Ascending aorta (tissue), 2 donors: ENCODE results near the gene MAP3K5. TPM values are rescaled to one million over a fixed set of nuclear protein-coding genes. Genes with fewer than 3 reads are reported as not detected.

Source experiments
- DNase-seq, 2 donors: peaks; one replicate each; pipeline ENCODE4 v3.0.0-alpha.2; 2019; ENCODE audit warnings: low spot score in 2 of 2
- H3K27ac ChIP-seq, 2 donors: fragments of 200-600 bp; sonication (generic); one replicate each; pipeline ENCODE4 v1.5.1; 2016 to 2017; ENCODE audit warnings: mild to moderate bottlenecking in 1 of 2
- H3K27me3 ChIP-seq: fragments of 200-600 bp; sonication (generic); one replicate; pipeline ENCODE4 v1.5.1; 2017
- H3K36me3 ChIP-seq, 2 donors: fragments of 200-600 bp; sonication (generic); one replicate each; pipeline ENCODE4 v1.5.1; 2016
- H3K4me1 ChIP-seq, 2 donors: fragments of 200-600 bp; sonication (generic); one replicate each; pipeline ENCODE4 v1.5.1; 2016 to 2017; ENCODE audit warnings: mild to moderate bottlenecking in 1 of 2
- H3K4me3 ChIP-seq, 2 donors: fragments of 200-600 bp; sonication (generic); one replicate each; pipeline ENCODE4 v1.5.1; 2016 to 2017; ENCODE audit warnings: mild to moderate bottlenecking in 1 of 2
- H3K9me3 ChIP-seq, 2 donors: fragments of 200-600 bp; sonication (generic); one replicate each; pipeline ENCODE4 v1.5.1; 2016
- CTCF ChIP-seq, 3 experiments: fragments of 200-600 bp in 2 of 3; fragments of 450-650 bp in 1 of 3; sonication (generic) in 2 of 3; IDR thresholded peaks; one replicate each; pipeline ENCODE4 v1.5.1; 2016 to 2019; ENCODE audit warnings: antibody characterized with exemption in 3 of 3, mild to moderate bottlenecking in 1 of 3, moderate library complexity in 1 of 3
- intact Hi-C: fragments of 100-400 bp; cut with DNase I; formaldehyde crosslinking; loops from one replicate; pipeline ENCODE4 v1.15.1; 2023
- total RNA-seq: library from RNA; depleted of rRNA; stranded (reverse); fragments of >200 nt; gene quantifications from one replicate; pipeline ENCODE4 v1.1.0, GENCODE V29; 2016

MAP3K5 gene
- total RNA-seq, 1 donor from 2014 or later, result 40.9 TPM

GRCh38 chr6:136732889-136733288 is 59.4 kb downstream of the MAP3K5 start:
- no peak overlapping the region for H3K4me3 ChIP-seq
- H3K36me3 ChIP-seq, result no peaks in the 10 kb centered on the region
- intact Hi-C loops, result no loop called here
- no peak for DNase-seq
- no peak for TF ChIP-seq CTCF (IDR thresholded peaks at IDR 0.05)
- H3K27ac ChIP-seq, result no peak overlapping the region
- no peaks in the 10 kb centered on the region for H3K27me3 ChIP-seq
- H3K9me3 ChIP-seq, result no peaks in the 10 kb centered on the region
- H3K4me1 ChIP-seq, result peaks cover 5 to 26% of the 10 kb centered on the region in 2 donors

GRCh38 chr6:136729832-136730231 is 62.4 kb downstream of the MAP3K5 start:
- no peak for TF ChIP-seq CTCF (IDR thresholded peaks at IDR 0.05)
- intact Hi-C loops, result no loop called here

GRCh38 chr6:136728976-136729515 is 63.2 kb downstream of the MAP3K5 start:
- peaks cover 0 to 4% of the 10 kb centered on the region in 2 donors for H3K4me1 ChIP-seq
- no peak for TF ChIP-seq CTCF (IDR thresholded peaks at IDR 0.05)

More at GRCh38 chr6:136729832-136730231, 62.4 kb downstream of the MAP3K5 start:
- no peak for DNase-seq
- H3K27me3 ChIP-seq, result no peaks in the 10 kb centered on the region
- no peaks in the 10 kb centered on the region for H3K9me3 ChIP-seq
- peaks cover 0 to 4% of the 10 kb centered on the region in 2 donors for H3K4me1 ChIP-seq
- no peak overlapping the region for H3K4me3 ChIP-seq
- H3K36me3 ChIP-seq, result no peaks in the 10 kb centered on the region
- no peak overlapping the region for H3K27ac ChIP-seq

GRCh38 chr6:136728033-136728939 is 64.0 kb downstream of the MAP3K5 start:
- peak overlapping the region in 1 of 2 donors; percentile 0 for H3K27ac ChIP-seq
- no peaks in the 10 kb centered on the region for H3K27me3 ChIP-seq
- TF ChIP-seq CTCF (IDR thresholded peaks at IDR 0.05), result no peak
- H3K4me1 ChIP-seq, result peaks cover 3 to 4% of the 10 kb centered on the region in 2 donors
- intact Hi-C loops, result no loop called here
- no peaks in the 10 kb centered on the region for H3K36me3 ChIP-seq
- H3K9me3 ChIP-seq, result no peaks in the 10 kb centered on the region
- no peak for DNase-seq
- no peak overlapping the region for H3K4me3 ChIP-seq

More at GRCh38 chr6:136728976-136729515, 63.2 kb downstream of the MAP3K5 start:
- DNase-seq, result no peak
- Histone ChIP-seq H3K4me3 (no peak overlapping the region), H3K36me3 (no peaks in the 10 kb centered on the region), H3K27ac (no peak overlapping the region), H3K9me3 (no peaks in the 10 kb centered on the region), H3K27me3 (no peaks in the 10 kb centered on the region)
- intact Hi-C loops, result no loop called here

GRCh38 chr6:136726837-136727557 is 65.3 kb downstream of the MAP3K5 start:
- Histone ChIP-seq H3K4me1 (peaks cover 3 to 4% of the 10 kb centered on the region in 2 donors), H3K9me3 (no peaks in the 10 kb centered on the region), H3K27ac (no peak overlapping the region), H3K27me3 (no peaks in the 10 kb centered on the region), H3K36me3 (no peaks in the 10 kb centered on the region), H3K4me3 (no peak overlapping the region)
- intact Hi-C loops, result no loop called here
- no peak for TF ChIP-seq CTCF (IDR thresholded peaks at IDR 0.05)
- no peak for DNase-seq
